Pancreas (tissue), 10 donors: ENCODE results near the gene OR51B2. TPM values are rescaled to one million over a fixed set of nuclear protein-coding genes. Genes with fewer than 3 reads are reported as not detected.
A peak's percentile ranks its signal among the peaks of the same experiment; 100 is the strongest.
"Not testable (repeated sequence)": the region's sequence is repeated elsewhere in the genome, so short reads cannot be mapped to it uniquely, and the experiment has no call there.

Experiments used
- ATAC-seq, 4 donors: fragments of 200-7000 bp; cut with Tn5 transposase; one replicate each; pipeline versions ENCODE4 v1.8.0 to v1.9.1; 2020; ENCODE audit warnings: mild to moderate bottlenecking in 4 of 4, moderate library complexity in 4 of 4
- DNase-seq, 6 donors: peaks; one replicate each; pipeline ENCODE4 v3.0.0-alpha.2; 2020
- FAIRE-seq: peaks from 2 replicates; lab custom pipeline; 2012; peaks lifted over from hg19 to GRCh38; lab: Jason Lieb, UNC
- H3K27ac ChIP-seq, 4 donors: fragments of 200-600 bp; sonication (generic); 1 replicate in 3 of 4; 2 replicates in 1 of 4; pipeline versions ENCODE4 v1.5.0 to v1.8.0; 2020
- H3K27me3 ChIP-seq, 4 donors: fragments of 200-600 bp; one replicate each; pipeline ENCODE4 v1.8.0; 2021
- H3K36me3 ChIP-seq, 3 donors: fragments of 200-600 bp; sonication (generic) in 1 of 3; one replicate each; pipeline versions ENCODE4 v1.5.0 to v1.8.0; 2020 to 2021
- H3K4me1 ChIP-seq, 3 donors: fragments of 200-600 bp; one replicate each; pipeline ENCODE4 v1.8.0; 2021
- H3K4me3 ChIP-seq, 4 donors: fragments of 200-600 bp; sonication (generic) in 2 of 4; one replicate each; pipeline versions ENCODE4 v1.5.0 to v1.8.0; 2020 to 2021
- H3K9me3 ChIP-seq, 4 donors: fragments of 200-600 bp; one replicate each; pipeline ENCODE4 v1.8.0; 2021
- WGBS, 2 donors: extraction: QIAGEN DNeasy Blood & Tissue Kit; methylation state at CpG; one replicate each; pipeline ENCODE4 v1.1.7; 2013; 5-methylcytosine and 5-hydroxymethylcytosine counted together
- intact Hi-C, 3 donors: fragments of 100-400 bp; cut with DNase I; formaldehyde crosslinking; loops; one replicate each; pipeline versions ENCODE4 v1.11.1 to v1.14.2; 2022
- polyA plus RNA-seq, 2 donors: library from polyadenylated mRNA; stranded (reverse); fragments of 200-250 nt; gene quantifications; one replicate each; pipeline ENCODE4 v1.2.3, GENCODE V29; 2013
- total RNA-seq, 6 donors: library from RNA; stranded (reverse); fragmentation: NEBNext Ultra II Directional in 4 of 6; extraction: Animal tissue kit (Norgen Biotek cat#: 25700) in 4 of 6; gene quantifications; one replicate each; pipeline versions ENCODE4 v1.2.1 to v1.2.4, GENCODE V29; 2021 to 2023
- TF ChIP-seq, protein P1 (sequence below), 4 donors: fragments of 200-600 bp; sonication (generic) in 3 of 4; IDR thresholded peaks; one replicate each; pipeline versions ENCODE4 v1.5.0 to v1.8.0; 2021; ENCODE audit warnings: antibody characterized with exemption in 4 of 4
- donor health status: healthy with polysubstance abuse.
- donor health status: DM: no; HTN: no; CAD: no; lungs with moderate emphysema.
- donor health status: DM: no; HTN: no; CAD: no.
- donor health status: control.
- donor health status: control.
- donor health status: Bipolar disorder and iron deficiency.
- donor health status: DM: yes; HTN: yes; CAD: no.
- donor health status: DM: no; HTN: no; CAD: no.
- donor health status: DM: no; HTN: no; CAD: no.
- donor health status: DM: yes; HTN: yes; CAD: no.

OR51B2 gene
- total and polyA plus RNA-seq, 8 donors = not detected

DNA sequence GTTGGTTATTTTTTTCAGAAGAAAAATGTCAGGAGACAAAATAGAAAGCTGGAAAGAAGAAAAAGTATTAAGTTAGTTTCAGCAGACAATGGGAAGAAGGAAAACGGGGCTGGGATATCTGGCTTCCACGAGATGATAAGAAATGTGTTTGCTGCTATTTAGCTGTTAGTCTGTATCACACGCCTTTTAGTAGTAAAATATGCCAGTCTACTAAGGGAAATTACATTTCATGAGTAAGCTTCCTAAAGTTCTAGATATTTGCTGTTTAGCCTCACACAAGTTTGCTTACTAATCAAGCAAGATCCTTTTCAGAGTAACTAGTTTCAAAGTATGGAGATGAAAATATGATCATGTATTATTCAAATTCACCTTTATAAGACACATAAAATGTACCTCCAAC, 23.8 kb downstream of the OR51B2 start:
- Histone ChIP-seq H3K9me3 (no peaks in the 10 kb centered on the region), H3K36me3 (no peaks in the 10 kb centered on the region), H3K27ac (no peak overlapping the region), H3K4me3 (no peak overlapping the region), H3K4me1 (no peaks in the 10 kb centered on the region), H3K27me3 (no peaks in the 10 kb centered on the region)
- WGBS, 2 donors = 35 to 59% methylated on average over 3 of the region's 3 CpGs
- DNase-seq (no peak), ATAC-seq (no peak), FAIRE-seq (no peak)
- TF ChIP-seq, protein P1, sequence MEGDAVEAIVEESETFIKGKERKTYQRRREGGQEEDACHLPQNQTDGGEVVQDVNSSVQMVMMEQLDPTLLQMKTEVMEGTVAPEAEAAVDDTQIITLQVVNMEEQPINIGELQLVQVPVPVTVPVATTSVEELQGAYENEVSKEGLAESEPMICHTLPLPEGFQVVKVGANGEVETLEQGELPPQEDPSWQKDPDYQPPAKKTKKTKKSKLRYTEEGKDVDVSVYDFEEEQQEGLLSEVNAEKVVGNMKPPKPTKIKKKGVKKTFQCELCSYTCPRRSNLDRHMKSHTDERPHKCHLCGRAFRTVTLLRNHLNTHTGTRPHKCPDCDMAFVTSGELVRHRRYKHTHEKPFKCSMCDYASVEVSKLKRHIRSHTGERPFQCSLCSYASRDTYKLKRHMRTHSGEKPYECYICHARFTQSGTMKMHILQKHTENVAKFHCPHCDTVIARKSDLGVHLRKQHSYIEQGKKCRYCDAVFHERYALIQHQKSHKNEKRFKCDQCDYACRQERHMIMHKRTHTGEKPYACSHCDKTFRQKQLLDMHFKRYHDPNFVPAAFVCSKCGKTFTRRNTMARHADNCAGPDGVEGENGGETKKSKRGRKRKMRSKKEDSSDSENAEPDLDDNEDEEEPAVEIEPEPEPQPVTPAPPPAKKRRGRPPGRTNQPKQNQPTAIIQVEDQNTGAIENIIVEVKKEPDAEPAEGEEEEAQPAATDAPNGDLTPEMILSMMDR (IDR thresholded peaks at IDR 0.05) = no peak
- intact Hi-C loops = no loop called here

DNA sequence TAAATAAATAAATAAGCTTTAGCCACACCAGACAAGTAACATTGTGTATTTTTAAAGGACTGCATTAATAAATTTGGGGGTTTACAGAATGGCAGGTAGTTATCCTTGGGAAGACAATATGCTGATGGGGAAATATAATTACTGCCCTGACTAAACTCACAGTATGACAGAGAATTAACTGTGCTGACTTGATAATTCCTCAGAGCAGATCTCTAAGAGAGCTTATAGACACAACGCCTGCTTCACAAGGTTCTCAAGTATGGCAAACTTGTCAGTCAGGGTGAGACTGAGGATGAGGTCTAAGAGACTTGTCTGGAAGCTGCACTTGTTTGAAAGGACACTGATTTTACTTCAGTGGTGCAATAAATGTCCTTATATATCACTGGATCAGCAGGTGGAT, 25.6 kb downstream of the OR51B2 start:
- TF ChIP-seq, protein P1 (IDR thresholded peaks at IDR 0.05) = no peak
- FAIRE-seq (no peak), ATAC-seq (no peak), DNase-seq (no peak)
- H3K36me3 ChIP-seq = no peaks in the 10 kb centered on the region
- no peaks in the 10 kb centered on the region for H3K4me1 ChIP-seq
- no peak overlapping the region for H3K27ac ChIP-seq
- H3K27me3 ChIP-seq = no peaks in the 10 kb centered on the region
- intact Hi-C loops = no loop called here
- H3K4me3 ChIP-seq = no peak overlapping the region
- WGBS, 2 donors = 2 to 59% methylated on average over 1 of the region's 1 CpG
- no peaks in the 10 kb centered on the region for H3K9me3 ChIP-seq

DNA sequence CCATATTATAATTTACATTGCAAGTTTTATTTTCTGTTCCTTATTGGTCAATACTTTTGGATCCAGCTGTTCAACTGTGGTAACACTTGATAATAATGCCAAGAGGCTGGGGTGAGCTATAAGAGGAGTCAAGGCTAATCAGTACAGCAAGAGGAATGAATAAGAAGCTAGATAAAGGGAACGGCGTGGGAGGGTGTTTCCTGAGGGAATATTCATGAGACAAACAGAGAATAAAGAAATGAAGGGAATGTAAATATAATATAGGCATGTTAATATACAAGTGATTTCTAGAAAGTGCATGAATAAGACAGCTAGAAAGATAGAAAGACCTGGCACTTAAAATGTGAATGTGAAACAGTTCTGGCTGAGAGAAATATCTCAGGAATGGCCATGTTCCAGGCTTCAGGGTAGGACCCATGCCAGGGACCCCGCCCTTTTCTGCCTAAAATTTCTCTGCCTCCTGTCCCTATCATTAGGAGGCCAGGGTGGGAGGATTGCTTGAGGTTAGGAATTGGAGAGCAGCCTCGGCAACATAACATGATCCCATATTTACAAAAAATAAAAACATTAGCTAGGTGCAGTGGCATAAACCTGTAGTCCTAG, 26.3 kb downstream of the OR51B2 start:
- no peaks in the 10 kb centered on the region for H3K9me3 ChIP-seq
- no peak for ATAC-seq
- H3K4me1 ChIP-seq = no peaks in the 10 kb centered on the region
- H3K27ac ChIP-seq = no peak overlapping the region
- no peaks in the 10 kb centered on the region for H3K36me3 ChIP-seq
- intact Hi-C loops = no loop called here
- DNase-seq = no peak
- H3K4me3 ChIP-seq = no peak overlapping the region
- TF ChIP-seq, protein P1 (IDR thresholded peaks at IDR 0.05) = no peak
- no peak for FAIRE-seq
- no peaks in the 10 kb centered on the region for H3K27me3 ChIP-seq
- WGBS, 2 donors = 38 to 53% methylated on average over 4 of the region's 4 CpGs

DNA sequence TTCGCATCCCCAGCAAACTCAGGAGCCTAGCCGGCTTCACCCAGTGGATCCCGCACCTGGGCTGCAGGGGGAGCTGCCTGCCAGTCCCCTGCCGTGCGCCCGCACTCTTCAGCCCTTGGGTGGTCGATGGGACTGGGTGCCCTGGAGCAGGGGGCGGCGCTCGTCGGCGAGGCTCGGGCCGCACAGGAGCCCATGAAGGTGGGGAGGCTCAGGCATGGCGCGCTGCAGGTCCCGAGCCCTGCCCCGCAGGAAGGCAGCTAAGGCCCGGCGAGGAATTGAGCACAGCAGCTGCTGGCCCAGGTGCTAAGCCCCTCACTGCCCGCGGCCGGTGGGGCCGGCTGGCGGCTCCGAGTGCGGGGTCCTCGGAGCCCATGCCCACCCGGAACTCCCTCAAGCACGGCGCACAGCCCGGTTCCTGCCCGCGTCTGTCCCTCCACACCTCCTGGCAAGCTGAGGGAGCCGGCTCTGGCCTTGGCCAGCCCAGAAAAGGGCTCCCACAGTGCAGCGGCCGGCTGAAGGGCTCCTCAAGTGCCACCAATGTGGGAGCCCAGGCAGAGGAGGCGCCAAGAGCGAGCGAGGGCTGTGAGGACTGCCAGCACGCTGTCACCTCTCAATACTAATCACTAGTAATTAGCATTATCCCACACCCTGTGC, 29.6 kb downstream of the OR51B2 start:
- H3K27me3 ChIP-seq, H3K27ac ChIP-seq, FAIRE-seq, ATAC-seq, intact Hi-C loops, H3K36me3 ChIP-seq, H3K4me1 ChIP-seq, H3K4me3 ChIP-seq, H3K9me3 ChIP-seq: not testable (repeated sequence)
- peak in 1 of 6 donors; percentile 57 for DNase-seq
- 88 to 92% methylated on average over 36 to 41 of the region's 41 CpGs for WGBS, 2 donors

DNA sequence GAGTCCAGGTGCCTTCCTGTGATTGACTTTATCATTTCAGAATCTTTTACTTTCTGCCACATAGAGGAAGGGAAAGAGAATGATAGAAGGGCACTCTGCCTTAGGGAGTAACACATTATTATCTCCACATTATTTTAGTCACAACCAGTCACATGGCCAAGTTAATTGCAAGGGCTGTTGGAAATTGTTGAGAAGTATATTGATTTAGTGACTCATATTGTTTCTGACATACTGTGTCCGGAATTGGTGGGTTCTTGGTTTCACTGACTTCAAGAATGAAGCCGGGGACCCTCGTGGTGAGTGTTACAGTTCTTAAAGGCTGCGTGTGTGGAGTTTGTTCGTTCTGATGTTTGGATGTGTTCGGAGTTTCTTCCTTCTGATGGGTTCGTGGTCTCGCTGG, 31.1 kb downstream of the OR51B2 start:
- ATAC-seq (no peak), DNase-seq (no peak), FAIRE-seq (no peak)
- no peak overlapping the region for H3K4me3 ChIP-seq
- intact Hi-C loops = no loop called here
- TF ChIP-seq, protein P1 (IDR thresholded peaks at IDR 0.05) = no peak
- no peaks in the 10 kb centered on the region for H3K9me3 ChIP-seq
- WGBS, 2 donors = 73 to 83% methylated on average over 8 of the region's 8 CpGs
- H3K36me3 ChIP-seq = no peaks in the 10 kb centered on the region
- no peaks in the 10 kb centered on the region for H3K4me1 ChIP-seq
- no peak overlapping the region for H3K27ac ChIP-seq
- no peaks in the 10 kb centered on the region for H3K27me3 ChIP-seq
